Neuron (in vitro differentiated cells): ENCODE results near the gene PAX2.

Experiments
- H2AFZ ChIP-seq: one replicate; pipeline ENCODE4 v1.6.1; 2013; ENCODE audit warnings: low read depth, mild to moderate bottlenecking, inconsistent platforms, low read length, moderate library complexity
- H3K27me3 ChIP-seq: one replicate; pipeline ENCODE4 v1.6.1; 2013; ENCODE audit warnings: low read length; ENCODE audit not compliant: insufficient read depth
- H3K36me3 ChIP-seq: one replicate; pipeline ENCODE4 v1.6.1; 2013; ENCODE audit warnings: low read length; ENCODE audit not compliant: insufficient read depth
- H3K4me1 ChIP-seq: one replicate; pipeline ENCODE4 v1.6.1; 2013; ENCODE audit warnings: low read length; ENCODE audit not compliant: insufficient read depth
- H3K4me3 ChIP-seq: 2 replicates; pipeline ENCODE4 v1.5.1; 2013; ENCODE audit warnings: mild to moderate bottlenecking, low read length, moderate library complexity
- H3K9me3 ChIP-seq: one replicate; pipeline ENCODE4 v1.6.1; 2013; ENCODE audit warnings: low read length

PAX2 gene

DNA sequence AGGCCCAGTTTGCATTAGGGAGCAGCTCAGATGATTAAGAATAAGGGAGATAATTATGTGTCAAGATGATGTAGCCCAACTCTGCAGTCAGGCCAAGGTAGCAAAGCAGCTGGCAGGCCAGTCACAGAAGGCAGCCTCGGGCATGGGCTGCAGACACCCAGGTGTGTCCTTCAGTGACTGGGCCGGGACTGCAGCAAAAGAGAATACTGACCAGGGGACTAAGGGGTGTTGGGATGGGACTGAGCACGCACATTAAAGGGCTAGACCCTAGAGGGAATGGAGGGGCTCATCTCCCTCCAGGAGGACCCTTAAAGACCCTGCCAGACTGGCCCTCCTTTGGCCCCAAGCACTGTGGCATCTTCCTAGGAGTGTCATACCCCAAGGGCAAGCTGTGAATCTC lies 38.7 kb downstream of the PAX2 start:
- peaks cover 85% of the 10 kb centered on the region for H3K27me3 ChIP-seq

DNA sequence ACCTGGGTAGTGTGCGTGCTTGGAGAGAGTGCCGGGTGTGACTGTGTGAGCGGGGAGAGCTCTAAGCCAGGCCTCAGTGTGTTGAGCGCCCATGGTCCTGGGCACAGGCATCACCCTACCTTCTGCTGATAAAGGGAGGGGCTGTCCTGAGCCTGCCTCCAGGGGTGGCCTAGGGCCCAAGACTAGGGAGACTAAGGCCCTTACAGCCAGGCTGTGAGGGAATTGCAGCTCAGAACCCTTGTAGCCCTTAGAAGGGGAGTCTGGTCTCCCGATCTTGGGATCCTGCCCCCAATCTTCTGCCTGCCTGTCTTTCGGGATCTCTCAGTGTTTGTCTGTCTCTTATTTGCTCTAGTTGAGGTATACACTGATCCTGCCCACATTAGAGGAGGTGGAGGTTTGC lies 41.2 kb downstream of the PAX2 start:
- Histone ChIP-seq H3K4me1 (no peaks in the 10 kb centered on the region), H3K36me3 (no peaks in the 10 kb centered on the region), H3K9me3 (no peaks in the 10 kb centered on the region), H2AFZ (no peak overlapping the region), H3K27me3 (peaks cover 87% of the 10 kb centered on the region), H3K4me3 (no peak overlapping the region)

More for the DNA sequence above, 38.7 kb downstream of the PAX2 start:
- Histone ChIP-seq H3K4me3 (no peak overlapping the region), H3K9me3 (no peaks in the 10 kb centered on the region), H3K4me1 (no peaks in the 10 kb centered on the region), H2AFZ (no peak overlapping the region), H3K36me3 (no peaks in the 10 kb centered on the region)

DNA sequence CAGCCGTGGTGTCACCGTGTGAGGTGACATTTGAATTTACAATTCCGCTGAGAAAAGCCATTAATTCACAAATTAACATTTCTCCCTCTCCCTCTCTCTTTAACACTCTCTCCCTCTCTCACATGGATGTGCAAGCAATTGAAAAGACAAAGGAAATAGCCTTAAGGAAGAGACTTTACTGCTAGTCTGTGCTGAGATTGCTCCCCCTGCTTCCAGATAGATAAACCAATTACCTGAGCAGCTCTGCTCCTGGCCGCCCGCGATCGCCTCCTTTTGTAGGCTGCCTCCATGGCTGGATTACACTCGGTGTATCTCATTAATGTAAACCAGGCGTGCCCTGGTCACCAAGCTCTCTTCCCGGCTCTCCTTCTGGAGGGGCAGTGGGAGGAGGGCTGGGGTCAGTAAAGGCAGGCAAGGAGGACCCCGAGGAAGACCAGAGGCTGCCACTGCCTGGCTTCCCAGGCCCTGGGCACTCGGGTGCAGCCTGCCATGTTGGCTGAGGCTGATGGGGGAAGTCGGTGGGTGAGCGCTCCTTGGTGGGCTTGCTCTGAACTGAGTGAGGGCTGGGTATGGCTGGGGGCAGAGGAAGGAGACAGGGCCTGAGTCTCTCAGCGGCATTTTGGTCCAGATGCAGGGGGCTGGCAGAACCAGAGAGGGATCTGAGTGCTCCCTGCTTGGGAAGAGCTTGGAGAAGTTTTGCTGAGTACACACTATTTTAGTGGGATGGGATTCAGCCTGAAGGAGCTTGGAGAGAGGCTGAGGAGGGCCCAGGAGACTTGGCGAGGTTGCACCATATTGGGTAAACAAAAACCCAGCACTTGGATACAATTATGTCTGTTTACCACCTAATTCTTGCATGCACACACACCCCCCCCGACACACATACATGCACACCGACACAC lies 42.9 kb downstream of the PAX2 start:
- peaks cover 90% of the 10 kb centered on the region for H3K27me3 ChIP-seq

DNA sequence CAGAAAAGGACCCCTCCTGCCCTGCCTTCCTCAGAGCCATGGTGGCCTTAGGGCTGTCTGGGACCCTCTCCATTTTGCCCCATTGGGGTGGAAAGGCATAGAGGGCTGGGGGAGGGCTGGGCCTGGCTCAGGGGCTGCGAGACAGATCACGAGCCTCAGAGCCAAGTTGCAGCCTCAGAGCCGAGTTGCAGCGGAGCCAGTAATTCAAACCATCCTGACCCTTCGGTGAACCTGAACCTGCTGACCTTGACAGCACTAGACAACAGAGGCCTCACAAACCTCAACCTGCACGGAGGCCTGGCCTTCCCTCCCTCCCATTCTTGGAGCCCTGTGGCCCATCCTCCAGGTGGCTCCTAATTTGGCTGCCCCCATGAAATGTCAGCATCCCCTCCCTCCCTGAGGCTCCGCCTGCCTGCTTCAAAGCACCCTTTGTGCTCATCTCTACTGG lies 45.4 kb downstream of the PAX2 start:
- Histone ChIP-seq H2AFZ (no peak overlapping the region), H3K4me3 (no peak overlapping the region), H3K27me3 (peaks cover 80% of the 10 kb centered on the region)

More for the DNA sequence above, 42.9 kb downstream of the PAX2 start:
- H3K4me1 ChIP-seq = no peaks in the 10 kb centered on the region
- H3K9me3 ChIP-seq = no peaks in the 10 kb centered on the region
- H3K36me3 ChIP-seq = no peaks in the 10 kb centered on the region
- no peak overlapping the region for H3K4me3 ChIP-seq
- H2AFZ ChIP-seq = no peak overlapping the region

DNA sequence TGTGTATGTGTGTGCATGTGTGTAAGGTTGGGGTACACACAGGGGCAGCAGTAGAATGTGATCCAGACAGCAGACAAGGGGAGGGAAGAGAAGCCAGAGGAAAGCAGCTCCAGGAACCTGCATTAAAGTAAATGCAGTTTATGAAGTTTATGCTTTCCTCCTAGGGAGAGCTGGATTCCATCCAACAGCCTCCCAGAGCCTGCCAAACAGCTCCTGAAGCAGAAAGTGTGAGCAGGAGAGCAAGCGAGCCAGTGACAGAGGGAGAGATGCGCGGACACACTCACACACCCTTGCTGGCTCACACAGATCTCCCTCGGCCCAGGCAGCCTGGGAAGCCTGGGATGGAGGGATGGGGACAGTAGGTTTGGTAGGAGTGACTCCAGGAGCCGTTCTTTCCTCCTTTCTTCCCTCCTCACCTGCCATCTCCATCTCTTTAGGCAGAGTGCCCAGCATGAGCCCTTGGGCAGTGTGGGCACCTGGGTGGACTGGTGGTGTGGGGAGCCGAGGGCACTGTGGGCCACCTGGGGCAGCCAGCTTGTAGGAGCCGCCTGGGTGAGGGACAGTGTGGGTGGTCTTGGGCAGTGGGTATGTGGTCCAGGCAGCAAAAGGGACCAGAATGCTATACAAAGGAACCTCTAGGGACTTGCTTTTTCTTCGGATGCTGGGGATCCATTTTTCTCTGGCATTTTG lies 46.1 kb downstream of the PAX2 start:
- Histone ChIP-seq H3K36me3 (no peaks in the 10 kb centered on the region), H3K27me3 (peaks cover 73% of the 10 kb centered on the region), H3K4me3 (no peak overlapping the region), H3K4me1 (no peaks in the 10 kb centered on the region), H2AFZ (no peak overlapping the region), H3K9me3 (no peaks in the 10 kb centered on the region)

More for the DNA sequence above, 45.4 kb downstream of the PAX2 start:
- Histone ChIP-seq H3K9me3 (no peaks in the 10 kb centered on the region), H3K36me3 (no peaks in the 10 kb centered on the region), H3K4me1 (no peaks in the 10 kb centered on the region)

DNA sequence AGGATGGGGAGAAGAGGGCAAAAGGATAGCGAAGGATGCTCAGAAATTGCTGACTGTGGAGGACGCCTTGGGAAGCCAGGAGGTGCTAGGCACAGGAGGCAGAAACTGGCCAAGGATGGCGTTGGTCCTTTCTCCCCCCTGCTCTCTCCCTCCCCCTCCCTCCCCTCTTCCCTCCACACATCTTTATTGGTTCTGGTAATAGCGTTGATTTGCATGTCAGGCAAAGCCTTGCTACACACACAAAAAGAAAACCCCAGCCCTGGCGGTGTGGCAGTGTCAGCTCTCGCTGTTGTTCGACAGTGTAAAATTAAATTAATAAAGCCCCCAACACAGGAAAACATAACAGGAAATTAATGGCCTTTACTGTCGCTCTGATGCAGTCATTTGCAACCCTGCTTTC lies 47.2 kb downstream of the PAX2 start:
- Histone ChIP-seq H3K4me3 (no peak overlapping the region), H3K36me3 (no peaks in the 10 kb centered on the region), H2AFZ (no peak overlapping the region), H3K9me3 (no peaks in the 10 kb centered on the region), H3K4me1 (no peaks in the 10 kb centered on the region), H3K27me3 (peaks cover 63% of the 10 kb centered on the region)

DNA sequence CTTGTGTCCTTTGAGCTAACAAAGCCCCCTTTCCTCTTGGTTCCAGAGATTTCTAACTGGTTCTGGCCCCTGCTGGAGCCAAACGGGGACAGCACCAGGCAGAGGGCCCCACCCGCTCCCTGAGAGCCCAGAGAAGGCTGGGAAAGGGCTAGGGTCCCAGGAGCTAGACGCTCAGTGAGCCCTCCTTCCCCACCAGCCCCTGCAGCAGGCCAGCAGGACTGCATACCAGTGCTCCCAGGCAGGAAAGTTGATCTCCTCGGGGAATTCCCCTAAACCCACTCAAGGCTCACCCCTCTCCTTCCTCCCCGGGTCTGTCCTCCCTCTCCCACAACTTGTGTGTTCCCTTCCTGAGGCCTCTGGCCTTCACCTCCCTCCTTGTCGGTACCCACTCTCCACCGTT lies 47.7 kb downstream of the PAX2 start:
- H2AFZ ChIP-seq = no peak overlapping the region
- H3K36me3 ChIP-seq = no peaks in the 10 kb centered on the region
- H3K4me3 ChIP-seq = no peak overlapping the region
- H3K9me3 ChIP-seq = no peaks in the 10 kb centered on the region
- H3K4me1 ChIP-seq = no peaks in the 10 kb centered on the region
- H3K27me3 ChIP-seq = peaks cover 58% of the 10 kb centered on the region

DNA sequence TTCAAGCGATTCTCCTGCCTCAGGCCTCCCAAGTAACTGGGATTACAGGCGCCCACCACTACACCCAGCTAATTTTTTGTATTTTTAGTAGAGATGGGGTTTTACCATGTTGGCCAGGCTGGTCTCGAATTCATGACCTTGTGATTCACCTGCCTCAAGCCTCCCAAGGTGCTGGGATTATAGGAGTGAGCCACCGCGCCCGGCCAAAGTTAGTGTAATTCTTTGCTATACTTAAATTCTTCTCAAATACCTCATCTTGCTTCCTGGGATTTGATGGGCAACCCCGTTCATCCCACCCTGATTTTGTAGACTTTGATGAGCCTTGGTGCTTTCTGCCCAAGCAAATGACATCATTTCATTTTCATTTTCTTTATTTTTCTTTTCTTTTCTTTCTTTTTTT lies 54.5 kb downstream of the PAX2 start:
- Histone ChIP-seq H3K4me1 (no peaks in the 10 kb centered on the region), H2AFZ (no peak overlapping the region), H3K36me3 (no peaks in the 10 kb centered on the region), H3K27me3 (peaks cover 49% of the 10 kb centered on the region), H3K4me3 (no peak overlapping the region), H3K9me3 (no peaks in the 10 kb centered on the region)

DNA sequence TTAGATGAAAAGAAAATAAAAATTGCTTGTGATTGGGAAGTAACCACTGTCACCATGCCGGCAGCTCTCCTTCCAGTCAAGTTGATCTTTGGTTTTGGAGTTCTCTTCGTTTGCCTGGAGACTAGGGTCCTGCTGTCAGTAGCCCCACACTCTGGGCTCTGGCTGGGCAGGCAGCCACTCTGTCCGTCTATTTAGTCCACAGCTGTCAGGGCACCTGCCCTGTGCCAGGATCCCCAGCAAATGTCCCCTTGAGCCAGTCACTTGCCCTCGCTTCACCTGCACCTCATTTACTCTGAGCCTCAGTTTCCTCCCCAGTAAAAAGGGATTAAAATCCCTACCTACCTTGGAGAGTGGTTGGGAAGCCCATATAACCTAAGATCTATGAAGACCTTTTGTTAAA lies 55.5 kb downstream of the PAX2 start:
- Histone ChIP-seq H2AFZ (no peak overlapping the region), H3K27me3 (peaks cover 52% of the 10 kb centered on the region), H3K4me1 (no peaks in the 10 kb centered on the region), H3K9me3 (no peaks in the 10 kb centered on the region), H3K4me3 (no peak overlapping the region), H3K36me3 (no peaks in the 10 kb centered on the region)

DNA sequence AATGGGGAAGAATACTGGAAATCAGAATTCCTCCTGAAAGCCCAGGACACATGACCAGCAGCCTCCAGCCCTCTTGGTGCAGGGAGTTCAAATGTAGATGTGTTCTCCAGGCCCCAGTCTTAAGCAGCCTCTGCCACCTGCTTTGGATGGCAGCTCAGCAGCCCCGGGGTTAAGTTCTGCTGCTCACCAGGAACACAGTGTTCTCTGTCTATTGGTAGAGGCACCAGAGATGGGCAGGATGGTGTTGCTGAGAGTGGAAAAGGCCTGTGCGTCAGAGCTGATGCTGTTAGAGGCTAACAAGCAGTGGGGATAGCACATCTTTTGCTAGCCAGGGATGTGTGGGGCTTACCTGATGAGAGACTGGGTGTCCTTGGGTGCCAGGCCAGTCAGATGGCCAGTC lies 56.8 kb downstream of the PAX2 start:
- H3K27me3 ChIP-seq = peaks cover 64% of the 10 kb centered on the region
- no peaks in the 10 kb centered on the region for H3K4me1 ChIP-seq
- H2AFZ ChIP-seq = no peak overlapping the region
- no peak overlapping the region for H3K4me3 ChIP-seq
- no peaks in the 10 kb centered on the region for H3K36me3 ChIP-seq
- H3K9me3 ChIP-seq = no peaks in the 10 kb centered on the region

DNA sequence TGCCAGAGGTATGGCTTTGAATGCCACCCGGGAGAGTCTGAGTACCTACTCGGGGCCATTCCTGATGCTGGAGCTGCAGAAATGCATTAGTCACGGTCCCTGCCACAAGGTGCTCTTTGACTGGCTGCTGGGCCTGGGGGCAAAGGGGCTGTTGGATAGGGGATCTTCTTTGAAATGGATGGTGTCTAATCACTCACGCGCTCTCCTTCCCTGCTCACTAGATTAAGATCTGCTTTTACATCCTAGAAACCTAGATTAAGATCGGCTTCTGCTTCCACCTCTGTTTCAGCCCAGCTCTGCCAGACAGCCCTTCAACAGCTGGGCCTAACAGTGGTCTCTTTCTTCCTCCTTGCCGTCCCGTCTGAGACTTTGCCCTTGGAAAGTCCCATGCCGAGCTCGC lies 57.2 kb downstream of the PAX2 start:
- Histone ChIP-seq H2AFZ (no peak overlapping the region), H3K9me3 (no peaks in the 10 kb centered on the region), H3K4me3 (no peak overlapping the region), H3K27me3 (peaks cover 69% of the 10 kb centered on the region), H3K36me3 (no peaks in the 10 kb centered on the region), H3K4me1 (no peaks in the 10 kb centered on the region)

DNA sequence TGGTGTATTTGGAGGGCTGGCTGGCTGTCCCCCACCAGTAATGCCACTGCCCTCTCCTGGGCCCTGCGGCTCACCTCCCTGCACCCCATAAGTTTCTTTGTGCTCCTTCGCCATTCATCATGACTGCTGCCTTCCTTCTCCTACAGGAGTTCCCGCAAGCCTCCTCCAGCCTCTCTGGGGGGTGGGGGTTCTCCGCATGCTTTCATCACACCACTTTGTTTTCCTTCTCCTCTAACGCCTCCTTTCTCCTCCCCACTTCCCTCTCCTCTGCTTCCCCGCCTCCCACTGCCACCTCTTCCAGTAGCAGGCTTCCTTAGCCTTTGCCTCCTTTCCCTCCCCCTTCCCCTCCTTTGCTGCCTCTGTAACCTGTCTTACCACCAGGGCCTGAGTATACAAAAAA lies 58.1 kb downstream of the PAX2 start:
- H3K4me1 ChIP-seq = no peaks in the 10 kb centered on the region
- H3K27me3 ChIP-seq = peaks cover 68% of the 10 kb centered on the region
- H3K9me3 ChIP-seq = no peaks in the 10 kb centered on the region
- no peaks in the 10 kb centered on the region for H3K36me3 ChIP-seq
- H2AFZ ChIP-seq = no peak overlapping the region
- no peak overlapping the region for H3K4me3 ChIP-seq

DNA sequence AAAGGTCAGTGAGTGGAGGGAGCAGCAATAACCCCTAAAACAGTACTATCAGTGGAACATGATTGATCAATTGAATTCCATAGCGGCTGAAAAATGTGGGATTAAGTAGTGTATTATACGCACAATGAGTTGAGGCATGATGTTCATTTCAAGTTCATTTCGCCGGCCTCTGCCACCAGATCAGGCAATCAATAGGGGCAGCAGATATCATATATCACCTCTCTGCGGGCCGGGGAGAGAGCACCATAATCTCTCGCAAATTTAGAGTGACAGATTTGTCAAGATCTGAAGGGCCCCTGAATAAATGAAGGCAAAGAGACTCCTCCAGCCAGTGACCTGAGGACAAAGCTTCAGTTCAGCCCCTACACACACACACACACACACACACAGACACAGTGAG lies 58.5 kb downstream of the PAX2 start:
- no peak overlapping the region for H3K4me3 ChIP-seq
- peaks cover 68% of the 10 kb centered on the region for H3K27me3 ChIP-seq
- H2AFZ ChIP-seq = no peak overlapping the region
- H3K4me1 ChIP-seq = no peaks in the 10 kb centered on the region
- no peaks in the 10 kb centered on the region for H3K9me3 ChIP-seq
- H3K36me3 ChIP-seq = no peaks in the 10 kb centered on the region
